PC-9 (cell line): ENCODE measurements around the gene CROCC2.

Experiments used
- EZH2 ChIP-seq: fragments of 200-600 bp; sonication (generic); IDR thresholded peaks from 2 replicates; pipeline ENCODE4 v1.8.0; 2017; ENCODE audit warnings: antibody characterized with exemption, low read depth
- TF ChIP-seq, protein P1 (sequence below): fragments of 200-600 bp; sonication (generic); conservative IDR thresholded peaks from 2 replicates; pipeline ENCODE4 v1.6.1; 2017; ENCODE audit warnings: mixed run types, antibody characterized with exemption, mild to moderate bottlenecking, moderate library complexity

DNA sequence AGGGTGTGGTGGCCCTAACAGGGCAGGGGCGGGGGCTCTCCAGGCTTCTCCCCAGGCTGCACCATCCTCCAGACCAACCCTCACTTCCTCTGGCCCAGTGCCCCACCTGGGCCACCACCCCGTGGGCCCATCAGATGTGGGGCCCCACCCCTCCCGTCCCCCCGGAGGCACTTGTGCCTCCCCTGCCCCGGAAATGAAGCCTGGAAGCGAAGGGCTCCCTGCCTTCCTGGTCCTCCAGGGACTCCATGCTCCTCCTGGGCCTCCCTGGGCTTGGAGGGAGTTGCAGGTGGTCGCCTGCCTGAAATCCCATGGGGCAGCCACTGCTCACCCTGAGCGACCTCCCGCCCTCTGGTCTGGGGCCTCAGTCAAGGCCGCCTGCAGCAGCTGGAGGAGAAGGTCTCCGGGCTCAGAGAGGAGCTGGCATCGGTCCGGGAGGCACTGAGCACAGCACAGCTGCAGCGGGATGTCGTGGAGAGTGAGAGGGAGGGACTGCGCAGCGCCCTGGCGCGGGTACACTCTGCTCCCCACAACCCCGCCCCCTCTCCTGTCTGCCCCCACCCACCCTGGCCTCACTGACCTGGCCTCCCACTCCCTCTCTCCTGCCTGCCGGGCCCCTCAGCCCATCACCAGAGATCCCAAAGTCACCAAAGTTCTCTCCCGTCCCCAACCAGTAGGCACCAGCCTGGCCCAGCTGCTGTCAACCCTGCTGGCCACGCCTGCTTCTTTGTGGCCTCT, 28.0 kb downstream of the CROCC2 start:
- TF ChIP-seq, protein P1, sequence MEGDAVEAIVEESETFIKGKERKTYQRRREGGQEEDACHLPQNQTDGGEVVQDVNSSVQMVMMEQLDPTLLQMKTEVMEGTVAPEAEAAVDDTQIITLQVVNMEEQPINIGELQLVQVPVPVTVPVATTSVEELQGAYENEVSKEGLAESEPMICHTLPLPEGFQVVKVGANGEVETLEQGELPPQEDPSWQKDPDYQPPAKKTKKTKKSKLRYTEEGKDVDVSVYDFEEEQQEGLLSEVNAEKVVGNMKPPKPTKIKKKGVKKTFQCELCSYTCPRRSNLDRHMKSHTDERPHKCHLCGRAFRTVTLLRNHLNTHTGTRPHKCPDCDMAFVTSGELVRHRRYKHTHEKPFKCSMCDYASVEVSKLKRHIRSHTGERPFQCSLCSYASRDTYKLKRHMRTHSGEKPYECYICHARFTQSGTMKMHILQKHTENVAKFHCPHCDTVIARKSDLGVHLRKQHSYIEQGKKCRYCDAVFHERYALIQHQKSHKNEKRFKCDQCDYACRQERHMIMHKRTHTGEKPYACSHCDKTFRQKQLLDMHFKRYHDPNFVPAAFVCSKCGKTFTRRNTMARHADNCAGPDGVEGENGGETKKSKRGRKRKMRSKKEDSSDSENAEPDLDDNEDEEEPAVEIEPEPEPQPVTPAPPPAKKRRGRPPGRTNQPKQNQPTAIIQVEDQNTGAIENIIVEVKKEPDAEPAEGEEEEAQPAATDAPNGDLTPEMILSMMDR = no peak
- no peak for TF ChIP-seq EZH2
